HEK293 (cell line): ENCODE measurements around the gene PXYLP1.

Experiments
- CTCF ChIA-PET: fragments of 350-600 bp; formaldehyde crosslinking; extraction: SDS; loops from one replicate; lab custom pipeline; 2021; ENCODE audit warnings: antibody characterized with exemption; lab: Yijun Ruan, JAX
- POLR2A ChIA-PET: fragments of 300-600 bp; formaldehyde crosslinking; extraction: SDS; loops from one replicate; lab custom pipeline; 2020; ENCODE audit warnings: antibody characterized with exemption, inconsistent platforms; lab: Yijun Ruan, JAX
- H3K27ac ChIP-seq: fragments of 200-500 bp; sonication (Bioruptor generic); 2 replicates; pipeline ENCODE4 v1.5.1; 2014; ENCODE audit warnings: low read depth, low read length, control low read depth, inconsistent platforms; ENCODE audit errors: extremely low read depth
- H3K36me3 ChIP-seq, 2 experiments: fragments of 200-500 bp in 1 of 2; sonication (Bioruptor generic) in 1 of 2; 1 replicate in 1 of 2; 2 replicates in 1 of 2; pipeline ENCODE4 v1.5.1; 2014 to 2017; ENCODE audit warnings: inconsistent platforms in 2 of 2, low read length in 2 of 2; ENCODE audit not compliant: control insufficient read depth in 2 of 2, insufficient read depth in 1 of 2
- H3K4me1 ChIP-seq: fragments of 200-500 bp; sonication (Bioruptor generic); 2 replicates; pipeline ENCODE4 v1.5.1; 2014; ENCODE audit warnings: mild to moderate bottlenecking, low read length, inconsistent platforms; ENCODE audit not compliant: control insufficient read depth, insufficient read depth
- H3K4me3 ChIP-seq: 2 replicates; pipeline ENCODE4 v1.5.1; 2011; ENCODE audit warnings: low read depth, mild to moderate bottlenecking, control low read depth, low read length, moderate library complexity
- H3K9me3 ChIP-seq: fragments of 200-500 bp; sonication (Bioruptor generic); 2 replicates; pipeline ENCODE4 v1.5.1; 2014; ENCODE audit warnings: low read depth, low read length, inconsistent platforms; ENCODE audit not compliant: control insufficient read depth, insufficient read depth
- BCL11B ChIP-seq: fragments of 450-650 bp; formaldehyde crosslinking; IDR thresholded peaks from 2 replicates; pipeline ENCODE4 v1.5.1; 2016; ENCODE audit warnings: low read depth, missing biosample characterization, missing genetic modification characterization
- FEZF1 ChIP-seq: fragments of 450-650 bp; formaldehyde crosslinking; IDR thresholded peaks from 2 replicates; pipeline ENCODE4 v1.5.1; 2016; ENCODE audit warnings: missing biosample characterization, missing genetic modification characterization
- GLI4 ChIP-seq: fragments of 450-650 bp; formaldehyde crosslinking; IDR thresholded peaks from 2 replicates; pipeline ENCODE4 v1.5.1; 2016; ENCODE audit warnings: missing biosample characterization, missing genetic modification characterization
- GLIS1 ChIP-seq: fragments of 450-650 bp; formaldehyde crosslinking; IDR thresholded peaks from 2 replicates; pipeline ENCODE4 v1.5.1; 2016; ENCODE audit warnings: missing biosample characterization, missing genetic modification characterization
- KLF1 ChIP-seq: fragments of 450-650 bp; formaldehyde crosslinking; IDR thresholded peaks from 2 replicates; pipeline ENCODE4 v1.5.1; 2016; ENCODE audit warnings: missing biosample characterization, missing genetic modification characterization
- PBX3 ChIP-seq: sonication (generic); formaldehyde crosslinking; IDR thresholded peaks from 2 replicates; pipeline ENCODE4 v1.8.1; 2022; ENCODE audit warnings: mild to moderate bottlenecking, moderate library complexity, missing genetic modification reagents
- SALL2 ChIP-seq: fragments of 450-650 bp; formaldehyde crosslinking; IDR thresholded peaks from 2 replicates; pipeline ENCODE4 v1.5.0; 2017; ENCODE audit warnings: missing biosample characterization, mild to moderate bottlenecking, missing genetic modification characterization, borderline replicate concordance
- TCF7L2 ChIP-seq: IDR thresholded peaks from 2 replicates; pipeline ENCODE4 v1.6.1; 2011; ENCODE audit warnings: low read depth, mild to moderate bottlenecking, inconsistent platforms, low read length, moderate library complexity, borderline replicate concordance
- ZFHX2 ChIP-seq: fragments of 450-650 bp; formaldehyde crosslinking; conservative IDR thresholded peaks from 2 replicates; pipeline ENCODE4 v1.5.1; 2016; ENCODE audit warnings: missing biosample characterization, missing genetic modification characterization
- ZNF146 ChIP-seq: fragments of 450-650 bp; formaldehyde crosslinking; IDR thresholded peaks from 2 replicates; pipeline ENCODE4 v1.5.1; 2016; ENCODE audit warnings: missing biosample characterization, missing genetic modification characterization
- ZNF248 ChIP-seq: fragments of 450-650 bp; formaldehyde crosslinking; IDR thresholded peaks from 2 replicates; pipeline ENCODE4 v1.5.1; 2017; ENCODE audit warnings: missing biosample characterization, missing genetic modification characterization
- ZNF354C ChIP-seq: fragments of 450-650 bp; formaldehyde crosslinking; IDR thresholded peaks from 2 replicates; pipeline ENCODE4 v1.5.1; 2016; ENCODE audit warnings: missing biosample characterization, missing genetic modification characterization, low read depth, borderline replicate concordance
- ZNF423 ChIP-seq: fragments of 450-650 bp; formaldehyde crosslinking; IDR thresholded peaks from 2 replicates; pipeline ENCODE4 v1.5.1; 2016; ENCODE audit warnings: missing biosample characterization, missing genetic modification characterization
- ZNF48 ChIP-seq: fragments of 450-650 bp; formaldehyde crosslinking; IDR thresholded peaks from 2 replicates; pipeline ENCODE4 v1.5.1; 2016; ENCODE audit warnings: missing biosample characterization, missing genetic modification characterization
- ZNF521 ChIP-seq: fragments of 450-650 bp; formaldehyde crosslinking; IDR thresholded peaks from 2 replicates; pipeline ENCODE4 v1.5.1; 2017; ENCODE audit warnings: missing biosample characterization, mild to moderate bottlenecking, missing genetic modification characterization
- ZNF621 ChIP-seq: fragments of 450-650 bp; formaldehyde crosslinking; IDR thresholded peaks from 2 replicates; pipeline ENCODE4 v1.5.1; 2017; ENCODE audit warnings: missing biosample characterization, missing genetic modification characterization
- ZNF707 ChIP-seq: fragments of 450-650 bp; formaldehyde crosslinking; IDR thresholded peaks from 2 replicates; pipeline ENCODE4 v1.5.1; 2016; ENCODE audit warnings: missing biosample characterization, missing genetic modification characterization
- ZXDB ChIP-seq: fragments of 450-650 bp; formaldehyde crosslinking; IDR thresholded peaks from 2 replicates; pipeline ENCODE4 v1.5.1; 2016; ENCODE audit warnings: missing biosample characterization, missing genetic modification characterization
- TF ChIP-seq, protein P1 (sequence below): fragments of 450-650 bp; formaldehyde crosslinking; IDR thresholded peaks from 2 replicates; pipeline ENCODE4 v1.5.1; 2016; ENCODE audit warnings: missing biosample characterization, missing genetic modification characterization, low read depth
- TF ChIP-seq, protein P2 (sequence below): fragments of 450-650 bp; formaldehyde crosslinking; optimal IDR thresholded peaks from 2 replicates; pipeline ENCODE3; 2016; ENCODE audit warnings: missing biosample characterization, mild to moderate bottlenecking, missing genetic modification characterization
- TF ChIP-seq, protein P3 (sequence below): fragments of 450-650 bp; formaldehyde crosslinking; IDR thresholded peaks from 2 replicates; pipeline ENCODE4 v1.5.1; 2016; ENCODE audit warnings: missing biosample characterization, missing genetic modification characterization

PXYLP1 gene

DNA sequence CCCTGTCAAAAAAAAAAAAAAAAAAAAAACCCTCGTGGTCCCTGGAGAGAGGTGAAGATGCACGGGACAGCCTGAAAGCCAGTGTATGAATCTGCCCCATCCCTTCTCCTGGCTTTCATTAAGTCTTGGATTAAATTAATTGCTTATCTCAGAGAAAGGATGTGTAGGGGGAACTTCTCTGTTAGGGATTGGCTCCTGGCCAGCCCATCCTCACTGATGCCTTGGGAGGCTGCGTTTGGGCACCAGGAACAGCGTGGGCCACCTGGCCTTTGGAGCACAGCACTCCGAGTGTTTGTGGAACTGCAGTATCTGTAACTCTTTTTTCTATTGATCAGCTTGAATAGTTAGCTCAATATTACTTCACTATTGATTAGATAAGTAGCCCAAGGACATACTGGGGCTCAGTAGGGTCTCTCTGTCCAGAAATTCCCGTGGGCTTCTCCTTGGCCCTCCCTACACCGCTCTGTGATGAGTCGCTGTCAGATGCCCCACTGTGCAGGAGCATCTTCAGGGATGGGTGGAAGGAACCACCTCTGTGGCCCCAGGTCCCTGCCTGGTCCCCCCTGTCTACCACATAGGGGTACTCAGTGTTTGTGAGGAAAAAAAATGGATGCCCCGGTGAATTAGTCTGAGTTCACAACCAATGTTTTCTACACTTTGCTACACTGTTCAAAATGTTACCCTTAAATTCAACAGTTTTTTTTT is 2.0 kb downstream of the PXYLP1 start:
- no peaks in the 10 kb centered on the region for H3K9me3 ChIP-seq
- H3K4me1 ChIP-seq = no peaks in the 10 kb centered on the region; the same call in 1 of the 2 replicates
- peaks cover 0 to 29% of the 10 kb centered on the region in 2 experiments; a peak in 1 of 3 replicates for H3K36me3 ChIP-seq
- CTCF ChIA-PET = interaction anchor here (3.2 kb wide), 1 partner anchor 22 kb away, joined by 38 read pairs; no protein-coding TSS in a partner anchor
- no peak overlapping the region for H3K4me3 ChIP-seq
- H3K27ac ChIP-seq = no peak overlapping the region
- POLR2A ChIA-PET = interaction anchor here (1.0 kb wide), 1 partner anchor 9 kb away, joined by 5 read pairs; no protein-coding TSS in a partner anchor
- TF ChIP-seq PBX3 (CRISPR knock-in tag) (no peak), ZNF521 (tag by site-specific recombination) (no peak), KLF1 (tag by site-specific recombination) (no peak), SALL2 (no peak), GLI4 (tag by site-specific recombination) (no peak), TCF7L2 (no peak), FEZF1 (tag by site-specific recombination) (no peak), ZNF423 (tag by site-specific recombination) (no peak), ZXDB (tag by site-specific recombination) (no peak), ZNF248 (tag by site-specific recombination) (no peak), GLIS1 (no peak), ZNF354C (tag by site-specific recombination) (no peak), BCL11B (tag by site-specific recombination) (no peak), ZNF621 (tag by site-specific recombination) (no peak)
- TF ChIP-seq, protein P1, sequence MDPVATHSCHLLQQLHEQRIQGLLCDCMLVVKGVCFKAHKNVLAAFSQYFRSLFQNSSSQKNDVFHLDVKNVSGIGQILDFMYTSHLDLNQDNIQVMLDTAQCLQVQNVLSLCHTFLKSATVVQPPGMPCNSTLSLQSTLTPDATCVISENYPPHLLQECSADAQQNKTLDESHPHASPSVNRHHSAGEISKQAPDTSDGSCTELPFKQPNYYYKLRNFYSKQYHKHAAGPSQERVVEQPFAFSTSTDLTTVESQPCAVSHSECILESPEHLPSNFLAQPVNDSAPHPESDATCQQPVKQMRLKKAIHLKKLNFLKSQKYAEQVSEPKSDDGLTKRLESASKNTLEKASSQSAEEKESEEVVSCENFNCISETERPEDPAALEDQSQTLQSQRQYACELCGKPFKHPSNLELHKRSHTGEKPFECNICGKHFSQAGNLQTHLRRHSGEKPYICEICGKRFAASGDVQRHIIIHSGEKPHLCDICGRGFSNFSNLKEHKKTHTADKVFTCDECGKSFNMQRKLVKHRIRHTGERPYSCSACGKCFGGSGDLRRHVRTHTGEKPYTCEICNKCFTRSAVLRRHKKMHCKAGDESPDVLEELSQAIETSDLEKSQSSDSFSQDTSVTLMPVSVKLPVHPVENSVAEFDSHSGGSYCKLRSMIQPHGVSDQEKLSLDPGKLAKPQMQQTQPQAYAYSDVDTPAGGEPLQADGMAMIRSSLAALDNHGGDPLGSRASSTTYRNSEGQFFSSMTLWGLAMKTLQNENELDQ (tag by site-specific recombination) = no peak

DNA sequence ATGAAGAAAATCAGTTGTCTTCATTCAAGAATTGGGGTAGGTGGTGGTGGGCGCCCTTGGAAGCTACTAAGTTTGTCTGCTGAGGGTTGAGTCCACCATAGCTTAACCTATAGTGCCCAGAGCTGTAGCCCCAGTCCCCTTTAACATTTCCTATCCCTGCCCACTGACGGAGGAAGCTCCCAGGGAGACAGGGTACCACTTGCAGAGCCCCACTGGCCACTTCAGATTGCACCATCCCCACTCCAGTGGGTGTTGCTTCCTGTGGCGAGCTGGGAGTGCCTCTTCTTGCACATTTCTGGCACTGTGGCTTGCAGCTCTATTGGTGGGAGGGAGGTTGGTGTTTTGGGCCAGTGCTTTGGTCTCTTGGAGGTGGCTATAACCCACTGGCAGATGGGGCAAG is 2.7 kb downstream of the PXYLP1 start:
- no peak overlapping the region for H3K4me3 ChIP-seq
- POLR2A ChIA-PET = no interaction called here
- H3K9me3 ChIP-seq = no peaks in the 10 kb centered on the region
- TF ChIP-seq ZNF146 (tag by site-specific recombination) (no peak), ZFHX2 (tag by site-specific recombination) (peak; percentile 11; the same call in 1 of the 2 replicates), ZNF48 (tag by site-specific recombination) (no peak), ZNF707 (tag by site-specific recombination) (no peak), BCL11B (tag by site-specific recombination) (no peak)
- TF ChIP-seq, protein P2, sequence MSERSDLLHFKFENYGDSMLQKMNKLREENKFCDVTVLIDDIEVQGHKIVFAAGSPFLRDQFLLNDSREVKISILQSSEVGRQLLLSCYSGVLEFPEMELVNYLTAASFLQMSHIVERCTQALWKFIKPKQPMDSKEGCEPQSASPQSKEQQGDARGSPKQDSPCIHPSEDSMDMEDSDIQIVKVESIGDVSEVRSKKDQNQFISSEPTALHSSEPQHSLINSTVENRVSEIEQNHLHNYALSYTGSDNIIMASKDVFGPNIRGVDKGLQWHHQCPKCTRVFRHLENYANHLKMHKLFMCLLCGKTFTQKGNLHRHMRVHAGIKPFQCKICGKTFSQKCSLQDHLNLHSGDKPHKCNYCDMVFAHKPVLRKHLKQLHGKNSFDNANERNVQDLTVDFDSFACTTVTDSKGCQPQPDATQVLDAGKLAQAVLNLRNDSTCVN (tag by site-specific recombination) = no peak
- TF ChIP-seq, protein P3, sequence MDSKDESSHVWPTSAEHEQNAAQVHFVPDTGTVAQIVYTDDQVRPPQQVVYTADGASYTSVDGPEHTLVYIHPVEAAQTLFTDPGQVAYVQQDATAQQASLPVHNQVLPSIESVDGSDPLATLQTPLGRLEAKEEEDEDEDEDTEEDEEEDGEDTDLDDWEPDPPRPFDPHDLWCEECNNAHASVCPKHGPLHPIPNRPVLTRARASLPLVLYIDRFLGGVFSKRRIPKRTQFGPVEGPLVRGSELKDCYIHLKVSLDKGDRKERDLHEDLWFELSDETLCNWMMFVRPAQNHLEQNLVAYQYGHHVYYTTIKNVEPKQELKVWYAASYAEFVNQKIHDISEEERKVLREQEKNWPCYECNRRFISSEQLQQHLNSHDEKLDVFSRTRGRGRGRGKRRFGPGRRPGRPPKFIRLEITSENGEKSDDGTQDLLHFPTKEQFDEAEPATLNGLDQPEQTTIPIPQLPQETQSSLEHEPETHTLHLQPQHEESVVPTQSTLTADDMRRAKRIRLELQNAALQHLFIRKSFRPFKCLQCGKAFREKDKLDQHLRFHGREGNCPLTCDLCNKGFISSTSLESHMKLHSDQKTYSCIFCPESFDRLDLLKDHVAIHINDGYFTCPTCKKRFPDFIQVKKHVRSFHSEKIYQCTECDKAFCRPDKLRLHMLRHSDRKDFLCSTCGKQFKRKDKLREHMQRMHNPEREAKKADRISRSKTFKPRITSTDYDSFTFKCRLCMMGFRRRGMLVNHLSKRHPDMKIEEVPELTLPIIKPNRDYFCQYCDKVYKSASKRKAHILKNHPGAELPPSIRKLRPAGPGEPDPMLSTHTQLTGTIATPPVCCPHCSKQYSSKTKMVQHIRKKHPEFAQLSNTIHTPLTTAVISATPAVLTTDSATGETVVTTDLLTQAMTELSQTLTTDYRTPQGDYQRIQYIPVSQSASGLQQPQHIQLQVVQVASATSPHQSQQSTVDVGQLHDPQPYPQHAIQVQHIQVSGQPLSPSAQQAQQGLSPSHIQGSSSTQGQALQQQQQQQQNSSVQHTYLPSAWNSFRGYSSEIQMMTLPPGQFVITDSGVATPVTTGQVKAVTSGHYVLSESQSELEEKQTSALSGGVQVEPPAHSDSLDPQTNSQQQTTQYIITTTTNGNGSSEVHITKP = no peak
- TF ChIP-seq, all 188 proteins: peak for 1
- Histone ChIP-seq H3K27ac (no peak overlapping the region), H3K4me1 (peaks cover 3% of the 10 kb centered on the region; the same call in 1 of the 2 replicates), H3K36me3 (peaks cover 0 to 29% of the 10 kb centered on the region in 2 experiments; a peak in 1 of 3 replicates)
- CTCF ChIA-PET = interaction anchor here (3.2 kb wide), 1 partner anchor 21 kb away, joined by 38 read pairs; no protein-coding TSS in a partner anchor
